Liver (tissue), 9 donors: ENCODE measurements around the gene LMNTD2. TPM values are rescaled to one million over a fixed set of nuclear protein-coding genes. Genes with fewer than 3 reads are reported as not detected.

Source experiments
- DNase-seq: peaks from one replicate; pipeline ENCODE4 v3.0.0-alpha.2; 2017; ENCODE audit warnings: low spot score
- H3K27ac ChIP-seq, 2 donors: one replicate each; pipeline ENCODE4 v1.7.0; 2013; ENCODE audit warnings: inconsistent platforms in 2 of 2, low read length in 2 of 2, control low read depth in 1 of 2, low read depth in 1 of 2, mild to moderate bottlenecking in 1 of 2
- H3K27me3 ChIP-seq, 4 donors: one replicate each; pipeline versions ENCODE4 v1.6.1 to v1.7.0; 2013; ENCODE audit warnings: low read length in 3 of 4, inconsistent platforms in 1 of 4, mild to moderate bottlenecking in 1 of 4, moderate library complexity in 1 of 4; ENCODE audit not compliant: control insufficient read depth in 4 of 4, insufficient read depth in 4 of 4
- H3K36me3 ChIP-seq, 4 donors: one replicate each; pipeline versions ENCODE4 v1.6.1 to v1.7.0; 2013; ENCODE audit warnings: low read length in 3 of 4, mild to moderate bottlenecking in 3 of 4, low read depth in 1 of 4, moderate library complexity in 1 of 4; ENCODE audit not compliant: control insufficient read depth in 4 of 4, insufficient read depth in 3 of 4
- H3K4me1 ChIP-seq, 4 donors: one replicate each; pipeline versions ENCODE4 v1.6.1 to v1.7.0; 2013; ENCODE audit warnings: low read length in 3 of 4, mild to moderate bottlenecking in 3 of 4, moderate library complexity in 1 of 4; ENCODE audit not compliant: control insufficient read depth in 4 of 4, insufficient read depth in 4 of 4
- H3K4me3 ChIP-seq, 3 donors: one replicate each; pipeline versions ENCODE4 v1.6.1 to v1.7.0; 2013; ENCODE audit warnings: low read length in 3 of 3, control low read depth in 1 of 3, low read depth in 1 of 3, mild to moderate bottlenecking in 1 of 3
- H3K9ac ChIP-seq, 2 donors: one replicate each; pipeline ENCODE4 v1.7.0; 2013; ENCODE audit warnings: low read length in 2 of 2, mild to moderate bottlenecking in 2 of 2, moderate library complexity in 2 of 2, control low read depth in 1 of 2, low read depth in 1 of 2
- H3K9me3 ChIP-seq, 4 donors: one replicate each; pipeline versions ENCODE4 v1.6.1 to v1.7.0; 2013; ENCODE audit warnings: low read length in 3 of 4; ENCODE audit not compliant: control insufficient read depth in 4 of 4
- EGR1 ChIP-seq, 2 donors: IDR thresholded peaks; 2 replicates each; pipeline ENCODE4 v1.6.1; 2016 to 2018; ENCODE audit warnings: antibody characterized with exemption in 2 of 2, low read depth in 2 of 2
- FOXA2 ChIP-seq: IDR thresholded peaks from 2 replicates; pipeline ENCODE4 v1.6.1; 2016; ENCODE audit warnings: antibody characterized with exemption
- GABPA ChIP-seq, 2 donors: IDR thresholded peaks in 1 of 2; conservative IDR thresholded peaks in 1 of 2; 2 replicates each; pipeline ENCODE4 v1.6.1; 2016; ENCODE audit warnings: antibody characterized with exemption in 2 of 2, mild to moderate bottlenecking in 1 of 2, moderate library complexity in 1 of 2
- HNF4A ChIP-seq, 2 donors: conservative IDR thresholded peaks; 2 replicates each; pipeline ENCODE4 v1.6.1; 2016; ENCODE audit warnings: antibody characterized with exemption in 2 of 2, mild to moderate bottlenecking in 2 of 2
- NR2F2 ChIP-seq: IDR thresholded peaks from 2 replicates; pipeline ENCODE4 v1.6.1; 2016; ENCODE audit warnings: antibody characterized with exemption
- RAD21 ChIP-seq, 2 donors: IDR thresholded peaks; 2 replicates each; pipeline ENCODE4 v1.6.1; 2016; ENCODE audit warnings: antibody characterized with exemption in 2 of 2, mild to moderate bottlenecking in 2 of 2
- RXRA ChIP-seq, 2 donors: IDR thresholded peaks; 2 replicates each; pipeline ENCODE4 v1.6.1; 2017 to 2018; ENCODE audit warnings: antibody characterized with exemption in 2 of 2, mild to moderate bottlenecking in 1 of 2
- SP1 ChIP-seq: IDR thresholded peaks from 2 replicates; pipeline ENCODE4 v1.6.1; 2018; ENCODE audit warnings: antibody characterized with exemption, mild to moderate bottlenecking
- TAF1 ChIP-seq: conservative IDR thresholded peaks from 2 replicates; pipeline ENCODE4 v1.6.1; 2016; ENCODE audit warnings: antibody characterized with exemption, mild to moderate bottlenecking
- WGBS: extraction: QIAGEN DNeasy Blood & Tissue Kit; methylation state at CpG from one replicate; pipeline ENCODE4 v1.1.7; 2013; 5-methylcytosine and 5-hydroxymethylcytosine counted together
- polyA plus RNA-seq, 2 donors: library from polyadenylated mRNA; stranded (reverse) in 1 of 2; unstranded in 1 of 2; fragments of 200-250 nt in 1 of 2; fragments of >200 nt in 1 of 2; fragmentation: Nextera tagmentation in 1 of 2; extraction: Ambion mirVana in 1 of 2; gene quantifications; one replicate each; pipeline versions ENCODE4 v1.2.1 to v1.2.3, GENCODE V29; 2013 to 2015
- total RNA-seq, 2 donors: library from RNA; depleted of rRNA; stranded (reverse); fragments of >200 nt; gene quantifications; one replicate each; pipeline ENCODE4 v1.2.3, GENCODE V29; 2014
- TF ChIP-seq, protein P1 (sequence below): fragments of 150-350 bp; IDR thresholded peaks from 2 replicates; pipeline ENCODE4 v1.5.1; 2017; ENCODE audit warnings: improper control_type of control experiment, low read depth, low read length; ENCODE audit not compliant: missing input control
- TF ChIP-seq, protein P2 (sequence below): IDR thresholded peaks from 2 replicates; pipeline ENCODE4 v1.6.1; 2016; ENCODE audit warnings: antibody characterized with exemption
- TF ChIP-seq, protein P3 (sequence below): IDR thresholded peaks from 2 replicates; pipeline ENCODE4 v1.6.1; 2016; ENCODE audit warnings: antibody characterized with exemption
- TF ChIP-seq, protein P4 (sequence below): IDR thresholded peaks from 2 replicates; pipeline ENCODE4 v1.6.1; 2016; ENCODE audit warnings: antibody characterized with exemption
- TF ChIP-seq, protein P5 (sequence below): IDR thresholded peaks from 2 replicates; pipeline ENCODE4 v1.6.1; 2016; ENCODE audit warnings: antibody characterized with exemption, mild to moderate bottlenecking
- donor health status: healthy.
- donor health status: healthy.
- donor health status: healthy.
- donor health status: healthy.
- donor health status: healthy.

LMNTD2 gene
- total and polyA plus RNA-seq, 4 donors = 1.2 to 4.6 (median 2.3) TPM

DNA sequence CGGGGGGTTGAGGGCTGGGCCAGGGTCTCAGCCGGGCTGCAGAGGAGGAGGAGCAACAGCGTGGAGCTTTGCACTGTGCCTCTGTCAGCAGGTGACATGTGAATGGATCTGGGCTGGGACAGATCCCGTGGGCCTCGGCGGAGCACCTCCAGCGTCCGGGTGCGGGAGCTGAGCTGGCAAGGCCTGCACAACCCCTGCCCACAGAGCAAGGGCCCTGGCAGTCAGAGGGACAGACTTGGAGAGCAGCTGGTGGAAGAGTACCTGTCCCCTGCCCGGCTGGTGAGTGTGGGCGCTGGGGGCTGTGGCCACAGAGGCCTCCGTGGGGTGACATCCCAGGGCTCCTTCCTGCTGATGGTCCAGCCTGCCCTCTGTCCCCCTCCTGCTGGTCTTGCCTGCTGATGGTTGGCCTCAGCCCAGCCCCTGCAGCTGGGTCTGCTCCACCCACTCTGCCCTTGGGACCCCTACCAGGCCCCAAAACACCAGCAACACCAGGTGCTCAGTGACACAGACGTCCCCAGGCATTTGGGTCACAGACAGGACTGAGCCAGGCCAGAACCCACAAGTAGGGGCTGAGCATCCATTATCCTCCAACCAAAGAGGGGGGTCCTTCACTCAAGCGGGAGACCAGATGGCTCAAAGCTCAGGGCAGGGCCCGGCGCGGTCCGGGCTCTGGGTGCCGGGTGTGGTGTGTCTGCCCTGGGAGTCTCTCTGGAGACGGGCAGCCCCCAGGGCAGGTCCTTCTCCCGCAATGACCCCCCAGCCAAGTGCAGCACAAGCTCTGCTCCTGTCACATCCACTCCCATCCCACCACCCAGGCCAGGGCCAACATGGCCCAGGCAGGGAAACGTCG, 19.7 kb downstream of the LMNTD2 start:
- DNase-seq = no peak

More for the DNA sequence above, 19.7 kb downstream of the LMNTD2 start:
- H3K9ac ChIP-seq = no peak overlapping the region
- WGBS = 97% methylated on average over 23 of the region's 23 CpGs
- peaks cover 6 to 19% (median 15%) of the 10 kb centered on the region in 4 donors for H3K4me1 ChIP-seq
- no peak for TF ChIP-seq HNF4A (conservative IDR thresholded peaks at IDR 0.05)
- no peak for TF ChIP-seq EGR1 (IDR thresholded peaks at IDR 0.05; ENCODE audit: low read depth in 2 of 2)
- TF ChIP-seq NR2F2 = no peak
- TF ChIP-seq, protein P1, sequence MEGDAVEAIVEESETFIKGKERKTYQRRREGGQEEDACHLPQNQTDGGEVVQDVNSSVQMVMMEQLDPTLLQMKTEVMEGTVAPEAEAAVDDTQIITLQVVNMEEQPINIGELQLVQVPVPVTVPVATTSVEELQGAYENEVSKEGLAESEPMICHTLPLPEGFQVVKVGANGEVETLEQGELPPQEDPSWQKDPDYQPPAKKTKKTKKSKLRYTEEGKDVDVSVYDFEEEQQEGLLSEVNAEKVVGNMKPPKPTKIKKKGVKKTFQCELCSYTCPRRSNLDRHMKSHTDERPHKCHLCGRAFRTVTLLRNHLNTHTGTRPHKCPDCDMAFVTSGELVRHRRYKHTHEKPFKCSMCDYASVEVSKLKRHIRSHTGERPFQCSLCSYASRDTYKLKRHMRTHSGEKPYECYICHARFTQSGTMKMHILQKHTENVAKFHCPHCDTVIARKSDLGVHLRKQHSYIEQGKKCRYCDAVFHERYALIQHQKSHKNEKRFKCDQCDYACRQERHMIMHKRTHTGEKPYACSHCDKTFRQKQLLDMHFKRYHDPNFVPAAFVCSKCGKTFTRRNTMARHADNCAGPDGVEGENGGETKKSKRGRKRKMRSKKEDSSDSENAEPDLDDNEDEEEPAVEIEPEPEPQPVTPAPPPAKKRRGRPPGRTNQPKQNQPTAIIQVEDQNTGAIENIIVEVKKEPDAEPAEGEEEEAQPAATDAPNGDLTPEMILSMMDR = no peak
- TF ChIP-seq RAD21 (IDR thresholded peaks at IDR 0.05) = no peak
- TF ChIP-seq FOXA2 = no peak
- TF ChIP-seq, protein P2, sequence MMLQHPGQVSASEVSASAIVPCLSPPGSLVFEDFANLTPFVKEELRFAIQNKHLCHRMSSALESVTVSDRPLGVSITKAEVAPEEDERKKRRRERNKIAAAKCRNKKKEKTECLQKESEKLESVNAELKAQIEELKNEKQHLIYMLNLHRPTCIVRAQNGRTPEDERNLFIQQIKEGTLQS = no peak
- TF ChIP-seq, protein P3, sequence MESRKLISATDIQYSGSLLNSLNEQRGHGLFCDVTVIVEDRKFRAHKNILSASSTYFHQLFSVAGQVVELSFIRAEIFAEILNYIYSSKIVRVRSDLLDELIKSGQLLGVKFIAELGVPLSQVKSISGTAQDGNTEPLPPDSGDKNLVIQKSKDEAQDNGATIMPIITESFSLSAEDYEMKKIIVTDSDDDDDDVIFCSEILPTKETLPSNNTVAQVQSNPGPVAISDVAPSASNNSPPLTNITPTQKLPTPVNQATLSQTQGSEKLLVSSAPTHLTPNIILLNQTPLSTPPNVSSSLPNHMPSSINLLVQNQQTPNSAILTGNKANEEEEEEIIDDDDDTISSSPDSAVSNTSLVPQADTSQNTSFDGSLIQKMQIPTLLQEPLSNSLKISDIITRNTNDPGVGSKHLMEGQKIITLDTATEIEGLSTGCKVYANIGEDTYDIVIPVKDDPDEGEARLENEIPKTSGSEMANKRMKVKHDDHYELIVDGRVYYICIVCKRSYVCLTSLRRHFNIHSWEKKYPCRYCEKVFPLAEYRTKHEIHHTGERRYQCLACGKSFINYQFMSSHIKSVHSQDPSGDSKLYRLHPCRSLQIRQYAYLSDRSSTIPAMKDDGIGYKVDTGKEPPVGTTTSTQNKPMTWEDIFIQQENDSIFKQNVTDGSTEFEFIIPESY = no peak
- TF ChIP-seq, protein P4, sequence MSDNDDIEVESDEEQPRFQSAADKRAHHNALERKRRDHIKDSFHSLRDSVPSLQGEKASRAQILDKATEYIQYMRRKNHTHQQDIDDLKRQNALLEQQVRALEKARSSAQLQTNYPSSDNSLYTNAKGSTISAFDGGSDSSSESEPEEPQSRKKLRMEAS = no peak
- no peak for TF ChIP-seq RXRA (IDR thresholded peaks at IDR 0.05)
- TF ChIP-seq SP1 = no peak
- TF ChIP-seq, protein P5, sequence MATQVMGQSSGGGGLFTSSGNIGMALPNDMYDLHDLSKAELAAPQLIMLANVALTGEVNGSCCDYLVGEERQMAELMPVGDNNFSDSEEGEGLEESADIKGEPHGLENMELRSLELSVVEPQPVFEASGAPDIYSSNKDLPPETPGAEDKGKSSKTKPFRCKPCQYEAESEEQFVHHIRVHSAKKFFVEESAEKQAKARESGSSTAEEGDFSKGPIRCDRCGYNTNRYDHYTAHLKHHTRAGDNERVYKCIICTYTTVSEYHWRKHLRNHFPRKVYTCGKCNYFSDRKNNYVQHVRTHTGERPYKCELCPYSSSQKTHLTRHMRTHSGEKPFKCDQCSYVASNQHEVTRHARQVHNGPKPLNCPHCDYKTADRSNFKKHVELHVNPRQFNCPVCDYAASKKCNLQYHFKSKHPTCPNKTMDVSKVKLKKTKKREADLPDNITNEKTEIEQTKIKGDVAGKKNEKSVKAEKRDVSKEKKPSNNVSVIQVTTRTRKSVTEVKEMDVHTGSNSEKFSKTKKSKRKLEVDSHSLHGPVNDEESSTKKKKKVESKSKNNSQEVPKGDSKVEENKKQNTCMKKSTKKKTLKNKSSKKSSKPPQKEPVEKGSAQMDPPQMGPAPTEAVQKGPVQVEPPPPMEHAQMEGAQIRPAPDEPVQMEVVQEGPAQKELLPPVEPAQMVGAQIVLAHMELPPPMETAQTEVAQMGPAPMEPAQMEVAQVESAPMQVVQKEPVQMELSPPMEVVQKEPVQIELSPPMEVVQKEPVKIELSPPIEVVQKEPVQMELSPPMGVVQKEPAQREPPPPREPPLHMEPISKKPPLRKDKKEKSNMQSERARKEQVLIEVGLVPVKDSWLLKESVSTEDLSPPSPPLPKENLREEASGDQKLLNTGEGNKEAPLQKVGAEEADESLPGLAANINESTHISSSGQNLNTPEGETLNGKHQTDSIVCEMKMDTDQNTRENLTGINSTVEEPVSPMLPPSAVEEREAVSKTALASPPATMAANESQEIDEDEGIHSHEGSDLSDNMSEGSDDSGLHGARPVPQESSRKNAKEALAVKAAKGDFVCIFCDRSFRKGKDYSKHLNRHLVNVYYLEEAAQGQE = no peak
- no peak for TF ChIP-seq GABPA (IDR thresholded peaks at IDR 0.05 in 1 of 2, conservative IDR thresholded peaks at IDR 0.05 in 1 of 2)
- TF ChIP-seq TAF1 = no peak
- H3K4me3 ChIP-seq = no peak overlapping the region
- no peaks in the 10 kb centered on the region for H3K36me3 ChIP-seq
- H3K27ac ChIP-seq = no peak overlapping the region
- no peaks in the 10 kb centered on the region for H3K9me3 ChIP-seq
- H3K27me3 ChIP-seq = no peaks in the 10 kb centered on the region
